IPS-18c (cell line): Measurements from ENCODE around the gene SPATA18.
"Not testable (repeated sequence)": the region's sequence is repeated elsewhere in the genome, so short reads cannot be mapped to it uniquely, and the experiment has no call there.

Source experiments
- H3K4me3 ChIP-seq: 2 replicates; pipeline ENCODE4 v1.7.0; 2013; ENCODE audit warnings: low read depth, mild to moderate bottlenecking, low read length, moderate library complexity; ENCODE audit not compliant: insufficient read depth
- H3K9me3 ChIP-seq: one replicate; pipeline ENCODE4 v1.6.1; 2013; ENCODE audit warnings: mild to moderate bottlenecking, low read length, moderate library complexity; ENCODE audit not compliant: control insufficient read depth, insufficient read depth

SPATA18 gene

DNA sequence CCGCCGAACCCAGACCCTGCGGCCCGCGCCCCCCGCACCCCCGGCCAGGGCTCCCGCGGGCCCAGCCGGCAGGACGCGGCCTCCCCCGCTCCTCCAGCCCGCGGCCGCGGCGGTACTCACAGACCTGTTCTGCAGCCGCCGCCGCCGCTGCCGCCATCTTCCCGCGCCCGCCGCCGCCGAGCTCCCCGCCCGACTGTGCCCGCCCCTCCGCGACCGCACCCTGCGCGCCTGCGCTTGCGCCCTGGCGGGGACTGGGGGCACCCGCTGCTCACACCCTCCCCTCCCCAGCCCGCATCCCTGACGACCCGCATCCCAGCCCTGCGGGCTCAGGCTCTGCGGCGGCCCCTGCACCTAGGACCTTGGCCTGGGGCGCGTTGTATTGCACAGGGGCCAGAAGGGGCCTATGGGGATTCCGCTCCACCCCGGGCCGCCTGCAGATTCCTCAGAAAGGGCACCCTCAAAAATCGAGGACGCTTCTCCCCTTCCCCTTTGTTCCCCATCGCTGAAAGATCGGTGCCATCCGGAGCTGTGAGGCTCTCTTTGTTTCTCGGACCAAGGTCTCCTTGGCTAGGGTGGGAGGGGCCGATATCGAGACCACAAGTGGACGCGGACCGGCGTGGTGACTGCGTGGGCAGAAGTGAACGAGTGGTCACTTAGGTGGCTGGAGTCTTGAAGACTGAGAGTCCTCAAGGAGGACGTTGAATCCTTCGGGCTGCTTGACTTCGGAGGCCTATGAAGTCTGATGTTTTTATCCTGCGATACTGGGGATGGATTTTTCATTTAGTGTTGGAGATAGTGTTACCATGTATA, 12.8 kb upstream of the SPATA18 start, which contains the start of gene SGCB:
Gene SGCB (minus strand): TSS at position 197 of the 810 bp plus-strand sequence. CDS start 40 bp downstream, at position 157.
- peaks cover 3% of the 10 kb centered on the region for H3K9me3 ChIP-seq
- peak within 1 kb of the TSS; percentile 79 for H3K4me3 ChIP-seq

DNA sequence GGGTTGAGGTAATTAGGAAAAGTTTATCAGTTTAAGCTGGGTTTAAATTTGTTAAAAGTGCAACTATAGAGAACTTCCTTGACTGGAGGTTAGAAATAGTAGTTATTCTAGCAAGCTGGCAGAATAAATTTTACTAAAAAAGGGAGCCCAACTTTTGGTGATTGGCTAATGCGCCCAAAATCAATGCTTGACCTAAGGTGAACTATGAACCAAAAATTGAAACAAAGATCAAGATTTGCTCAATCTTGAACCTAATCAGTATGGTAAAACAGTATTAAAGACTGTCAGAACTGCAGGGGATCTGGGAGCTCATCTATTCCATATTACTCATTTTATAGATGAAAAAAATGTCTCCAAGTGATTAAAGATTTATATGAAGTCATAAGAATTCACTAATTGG, 6.1 kb upstream of the SPATA18 start:
- Histone ChIP-seq H3K9me3 (peaks cover 5% of the 10 kb centered on the region), H3K4me3 (no peak overlapping the region)

GRCh38 chr4:52049266-52049665, 1.8 kb upstream of the SPATA18 start:
- no peaks in the 10 kb centered on the region for H3K9me3 ChIP-seq
- H3K4me3 ChIP-seq = no peak overlapping the region

GRCh38 chr4:52051615-52052474, 741 bp downstream of the SPATA18 start:
- Histone ChIP-seq H3K9me3 (no peaks in the 10 kb centered on the region), H3K4me3 (peak overlapping the region; percentile 81)

DNA sequence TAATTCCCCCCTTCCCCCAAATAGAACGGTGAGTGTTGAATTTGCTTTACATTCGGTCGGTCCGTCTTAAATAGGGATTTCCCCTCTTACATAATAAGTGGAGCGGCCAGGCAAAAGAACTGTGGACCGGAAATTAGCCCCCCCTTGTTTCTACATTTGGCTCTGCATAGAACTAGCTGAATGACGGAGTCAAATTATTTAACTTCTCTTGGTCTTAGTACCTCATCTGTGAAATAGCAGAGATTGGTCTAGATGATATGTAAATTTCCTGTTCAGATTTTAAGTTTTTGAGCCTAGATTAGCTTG, 1.3 kb downstream of the SPATA18 start:
- Histone ChIP-seq H3K9me3 (no peaks in the 10 kb centered on the region), H3K4me3 (peak overlapping the region; percentile 40)

DNA sequence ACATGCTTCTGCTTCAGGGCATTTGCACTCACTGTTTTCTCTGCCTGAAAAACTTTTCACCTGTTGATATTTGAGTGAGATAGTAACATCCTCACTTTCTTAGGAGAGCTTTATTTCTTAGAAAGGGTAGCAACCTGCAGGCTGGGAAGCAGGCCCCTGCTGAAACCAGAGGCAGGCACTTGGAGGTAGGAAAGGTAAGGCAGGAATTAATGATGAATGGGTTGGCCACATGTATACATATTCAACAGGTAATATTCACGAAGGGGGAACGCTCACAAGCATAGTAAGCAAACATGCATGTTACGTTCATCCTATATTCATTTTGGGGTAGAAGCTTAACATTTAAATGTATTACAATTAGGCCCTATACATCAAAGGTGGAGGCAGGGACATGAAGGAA, 3.1 kb downstream of the SPATA18 start:
- no peaks in the 10 kb centered on the region for H3K9me3 ChIP-seq
- H3K4me3 ChIP-seq = no peak overlapping the region

GRCh38 chr4:52057196-52057595, 6.1 kb downstream of the SPATA18 start:
- Histone ChIP-seq H3K4me3 (no peak overlapping the region), H3K9me3 (no peaks in the 10 kb centered on the region)

GRCh38 chr4:52058275-52058674, 7.2 kb downstream of the SPATA18 start:
- H3K4me3 ChIP-seq = no peak overlapping the region
- H3K9me3 ChIP-seq = no peaks in the 10 kb centered on the region

- H3K9me3 ChIP-seq = no peaks in the 10 kb centered on the region
- H3K4me3 ChIP-seq = no peak overlapping the region
These were observed 8.3 kb downstream of the SPATA18 start for GRCh38 chr4:52059372-52059771.

GRCh38 chr4:52069571-52069970, 18.5 kb downstream of the SPATA18 start:
- Histone ChIP-seq H3K4me3 (no peak overlapping the region), H3K9me3 (no peaks in the 10 kb centered on the region)

DNA sequence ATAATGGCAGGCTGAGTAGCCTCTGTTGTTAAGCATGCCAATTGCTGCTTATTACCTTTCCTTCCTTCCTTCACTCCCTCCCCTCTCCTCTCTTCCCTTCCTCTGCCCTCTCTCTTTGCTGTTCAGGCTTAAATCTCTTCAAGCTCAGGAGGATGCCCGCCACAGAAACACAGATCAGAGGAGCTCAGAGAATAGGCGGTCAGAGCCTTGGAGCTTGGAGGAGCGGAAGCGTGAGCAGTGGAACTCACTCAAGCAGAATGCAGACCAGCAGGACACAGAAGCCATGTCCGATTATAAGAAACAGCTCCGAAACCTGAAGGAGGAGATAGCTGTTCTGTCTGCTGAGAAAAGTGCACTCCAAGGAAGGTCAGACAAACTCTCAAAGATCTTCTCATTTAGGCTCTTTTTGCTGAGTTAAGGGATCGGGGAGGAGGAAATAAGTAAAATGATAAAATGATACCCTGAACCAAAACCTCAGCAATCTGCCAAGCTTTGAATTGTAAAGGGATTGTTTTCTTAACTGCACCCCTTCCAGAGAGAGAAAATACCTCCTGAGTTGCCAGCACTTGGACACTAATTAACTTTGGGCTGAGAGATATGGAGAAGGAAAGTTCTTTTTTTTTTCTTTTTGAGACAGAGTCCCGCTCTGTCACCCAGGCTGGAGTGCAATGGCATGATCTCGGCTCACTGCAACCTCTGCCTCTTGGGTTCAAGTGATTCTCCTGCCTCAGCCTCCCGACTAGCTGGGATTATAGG, 20.9 kb downstream of the SPATA18 start:
- no peak overlapping the region for H3K4me3 ChIP-seq
- H3K9me3 ChIP-seq = no peaks in the 10 kb centered on the region

DNA sequence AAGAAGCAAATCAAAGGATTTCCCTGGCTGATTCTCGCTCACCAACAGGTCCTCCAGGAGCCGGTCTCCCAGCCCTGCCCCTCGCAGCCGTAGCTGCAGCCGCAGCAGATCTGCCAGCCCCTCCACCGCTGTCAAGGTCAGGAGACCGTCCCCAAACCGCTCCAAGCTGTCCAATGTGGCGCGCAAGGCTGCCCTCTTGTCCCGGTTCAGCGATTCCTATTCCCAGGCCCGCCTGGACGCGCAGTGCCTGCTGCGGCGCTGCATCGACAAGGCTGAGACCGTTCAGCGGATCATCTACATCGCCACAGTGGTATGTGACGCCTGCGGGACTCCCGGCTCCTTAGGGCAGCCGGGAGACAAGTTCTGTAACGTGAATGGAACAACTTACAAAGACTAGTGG, 25.6 kb downstream of the SPATA18 start:
- Histone ChIP-seq H3K4me3 (peak overlapping the region; percentile 42; the same call in 1 of the 2 replicates), H3K9me3 (no peaks in the 10 kb centered on the region)

DNA sequence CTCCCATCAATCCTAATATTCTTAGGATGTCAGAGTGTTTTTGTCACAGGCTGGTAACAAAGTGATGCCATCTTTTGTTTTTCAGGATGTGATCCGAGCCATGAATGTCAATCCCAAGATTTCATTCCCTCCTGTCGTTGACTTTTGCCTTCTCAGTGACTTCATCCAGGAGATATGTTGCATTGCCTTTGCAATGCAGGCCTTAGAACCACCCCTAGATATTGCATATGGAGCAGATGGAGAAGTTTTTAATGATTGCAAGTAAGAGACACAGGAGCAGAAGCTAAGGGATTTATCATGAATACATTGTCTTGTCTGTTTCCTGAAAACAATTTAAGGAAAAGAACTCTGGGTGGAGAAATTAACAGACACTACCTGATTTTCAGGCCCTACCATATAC, 28.6 kb downstream of the SPATA18 start:
- no peak overlapping the region for H3K4me3 ChIP-seq
- H3K9me3 ChIP-seq = no peaks in the 10 kb centered on the region

- no peak overlapping the region for H3K4me3 ChIP-seq
These were observed 30.1 kb downstream of the SPATA18 start for GRCh38 chr4:52081216-52081615.

DNA sequence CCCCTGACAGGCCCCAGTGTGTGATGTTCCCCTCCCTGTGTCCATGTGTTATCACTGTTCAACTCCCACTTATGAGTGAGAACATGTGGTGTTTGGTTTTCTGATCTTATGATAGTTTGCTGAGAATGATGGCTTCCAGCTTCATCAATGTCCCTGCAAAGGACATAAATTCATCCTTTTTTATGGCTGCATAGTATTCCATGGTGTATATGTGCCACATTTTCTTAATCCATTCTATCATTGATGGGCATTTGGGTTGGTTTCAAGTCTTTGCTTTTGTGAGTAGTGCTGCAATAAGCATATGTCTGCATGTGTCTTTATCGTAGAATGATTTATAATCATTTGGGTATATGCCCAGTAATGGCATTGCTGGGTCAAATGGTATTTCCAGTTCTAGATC, 35.3 kb downstream of the SPATA18 start:
- not testable (repeated sequence) for H3K9me3 ChIP-seq, H3K4me3 ChIP-seq

More at GRCh38 chr4:52081216-52081615, 30.1 kb downstream of the SPATA18 start:
- no peaks in the 10 kb centered on the region for H3K9me3 ChIP-seq

- H3K4me3 ChIP-seq = no peak overlapping the region
- H3K9me3 ChIP-seq = no peaks in the 10 kb centered on the region
These were observed 40.7 kb downstream of the SPATA18 start for GRCh38 chr4:52091801-52092200.

- no peak overlapping the region for H3K4me3 ChIP-seq
- no peaks in the 10 kb centered on the region for H3K9me3 ChIP-seq
These were observed 42.4 kb downstream of the SPATA18 start for GRCh38 chr4:52093466-52093865.
